Activated T-cell treated with anti-CD3 and anti-CD28 coated beads, Interleukin-2, amount 50 U/mL, for 4 hours (primary cell): ENCODE measurements around the gene AQP11. TPM values are rescaled to one million over a fixed set of nuclear protein-coding genes. Genes with fewer than 3 reads are reported as not detected.
A peak's percentile ranks its signal among the peaks of the same experiment; 100 is the strongest.
"Not testable (repeated sequence)": the region's sequence is repeated elsewhere in the genome, so short reads cannot be mapped to it uniquely, and the experiment has no call there.

Experiments used
- ATAC-seq, 2 donors: fragments of 200-7000 bp; cut with Tn5 transposase; one replicate each; pipeline ENCODE4 v1.10.0; 2021
- DNase-seq: peaks from one replicate; pipeline ENCODE4 v3.0.0-alpha.2; 2020
- H3K27me3 Mint-ChIP-seq: one replicate; pipeline ENCODE4 v1.8.0; 2021; ENCODE audit warnings: low read depth, mixed read lengths
- H3K36me3 Mint-ChIP-seq: one replicate; pipeline ENCODE4 v1.8.0; 2022; ENCODE audit warnings: mixed read lengths; ENCODE audit not compliant: insufficient read depth
- H3K4me1 Mint-ChIP-seq: one replicate; pipeline ENCODE4 v1.8.0; 2021; ENCODE audit warnings: low read depth, mixed read lengths
- H3K4me3 Mint-ChIP-seq: one replicate; pipeline ENCODE4 v1.8.0; 2021; ENCODE audit warnings: mild to moderate bottlenecking, moderate library complexity, mixed read lengths
- H3K9me3 Mint-ChIP-seq: one replicate; pipeline ENCODE4 v1.8.0; 2021; ENCODE audit warnings: mixed read lengths
- total RNA-seq, 3 donors: library from RNA; stranded (reverse); gene quantifications; one replicate each; pipeline ENCODE4 v1.2.1, GENCODE V29; 2021

AQP11 gene
- total RNA-seq, 3 donors from 2014 or later: 0.22 to 0.33 (median 0.26) TPM

DNA sequence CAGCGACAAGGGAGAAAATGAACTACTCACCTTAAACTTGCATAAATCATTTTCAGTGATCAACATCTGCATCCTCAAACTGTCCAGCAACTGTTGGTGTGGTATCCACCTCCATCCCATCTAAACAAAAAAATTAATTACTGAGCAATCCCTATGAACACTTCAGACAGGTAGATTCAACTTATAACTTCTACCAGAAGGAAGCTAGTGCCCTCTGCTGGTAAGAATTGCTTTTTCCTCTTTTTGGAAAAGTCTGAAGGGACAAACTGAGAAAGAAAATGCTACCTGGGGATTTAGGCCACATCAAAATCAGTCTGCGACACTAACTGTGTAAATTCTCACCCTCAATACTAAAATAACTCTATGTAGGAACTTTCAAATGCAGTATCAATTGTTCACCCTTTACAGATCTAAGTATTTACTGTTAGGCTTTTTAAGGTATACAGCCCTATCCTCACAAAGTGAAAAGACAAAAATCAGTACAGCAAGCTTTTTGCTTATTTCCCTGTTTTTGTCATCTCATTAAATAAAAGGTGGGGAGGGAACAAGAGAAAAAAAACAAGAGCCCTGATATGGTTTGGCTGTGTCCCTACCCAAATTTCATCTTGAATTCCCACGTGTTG, 29.9 kb downstream of the AQP11 start:
- Mint-ChIP-seq H3K4me1 (no peaks in the 10 kb centered on the region), H3K27me3 (no peaks in the 10 kb centered on the region), H3K4me3 (no peak overlapping the region), H3K9me3 (no peaks in the 10 kb centered on the region), H3K36me3 (peaks cover 55% of the 10 kb centered on the region)
- DNase-seq (no peak), ATAC-seq (peak in 1 of 2 donors; percentile 40)

DNA sequence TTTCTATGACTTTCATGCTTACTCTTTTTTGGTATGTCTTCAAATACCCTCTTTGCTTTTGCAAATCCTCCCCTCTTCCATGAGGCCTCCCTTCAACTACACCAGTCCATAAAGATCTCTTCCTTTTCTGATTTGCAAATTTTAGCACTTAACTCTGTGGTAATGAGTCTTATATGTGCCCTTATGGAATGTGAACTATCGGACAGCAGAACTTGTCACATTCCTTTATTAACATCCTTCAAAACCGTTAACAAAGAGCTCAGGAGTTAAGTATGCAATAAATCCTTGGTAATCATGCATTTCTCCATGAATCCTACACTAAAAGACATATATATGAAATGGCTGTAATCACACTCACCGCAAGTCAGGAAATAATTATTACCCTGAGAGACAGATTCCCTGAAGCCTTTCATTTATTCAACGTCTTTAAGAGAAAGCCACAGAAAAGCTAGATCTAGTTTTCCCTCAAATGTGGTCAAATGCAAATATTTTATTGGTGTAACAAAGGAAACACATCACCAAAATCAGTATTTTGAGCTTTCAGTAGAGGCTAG, 40.5 kb downstream of the AQP11 start:
- no peak for ATAC-seq
- H3K36me3 Mint-ChIP-seq: peaks cover 13% of the 10 kb centered on the region
- H3K4me3 Mint-ChIP-seq: no peak overlapping the region
- peaks cover 34% of the 10 kb centered on the region for H3K4me1 Mint-ChIP-seq
- H3K9me3 Mint-ChIP-seq: no peaks in the 10 kb centered on the region
- H3K27me3 Mint-ChIP-seq: no peaks in the 10 kb centered on the region
- DNase-seq: no peak

DNA sequence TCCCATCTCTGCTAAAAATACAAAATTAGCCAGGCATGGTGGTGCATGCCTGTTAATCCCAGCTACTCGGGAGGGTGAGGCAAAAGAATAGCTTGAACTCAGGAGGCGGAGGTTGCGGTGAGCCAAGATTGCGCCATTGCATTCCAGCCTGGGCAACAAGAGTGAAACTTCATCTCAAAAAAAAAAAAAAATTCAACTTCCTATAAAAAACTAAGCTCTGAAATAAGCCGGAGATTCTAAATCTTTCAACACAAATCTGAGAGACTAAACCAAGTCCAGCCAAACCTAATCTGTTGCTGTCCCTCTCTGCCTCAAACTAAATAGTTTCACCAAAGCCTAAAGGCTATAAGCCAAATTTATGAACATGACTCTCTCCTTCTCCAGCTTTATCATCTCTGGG, 44.2 kb downstream of the AQP11 start:
- not testable (repeated sequence) for DNase-seq, H3K4me3 Mint-ChIP-seq, H3K27me3 Mint-ChIP-seq, ATAC-seq, H3K9me3 Mint-ChIP-seq
- Mint-ChIP-seq H3K4me1 (peaks cover 55% of the 10 kb centered on the region), H3K36me3 (peaks cover 21% of the 10 kb centered on the region)

DNA sequence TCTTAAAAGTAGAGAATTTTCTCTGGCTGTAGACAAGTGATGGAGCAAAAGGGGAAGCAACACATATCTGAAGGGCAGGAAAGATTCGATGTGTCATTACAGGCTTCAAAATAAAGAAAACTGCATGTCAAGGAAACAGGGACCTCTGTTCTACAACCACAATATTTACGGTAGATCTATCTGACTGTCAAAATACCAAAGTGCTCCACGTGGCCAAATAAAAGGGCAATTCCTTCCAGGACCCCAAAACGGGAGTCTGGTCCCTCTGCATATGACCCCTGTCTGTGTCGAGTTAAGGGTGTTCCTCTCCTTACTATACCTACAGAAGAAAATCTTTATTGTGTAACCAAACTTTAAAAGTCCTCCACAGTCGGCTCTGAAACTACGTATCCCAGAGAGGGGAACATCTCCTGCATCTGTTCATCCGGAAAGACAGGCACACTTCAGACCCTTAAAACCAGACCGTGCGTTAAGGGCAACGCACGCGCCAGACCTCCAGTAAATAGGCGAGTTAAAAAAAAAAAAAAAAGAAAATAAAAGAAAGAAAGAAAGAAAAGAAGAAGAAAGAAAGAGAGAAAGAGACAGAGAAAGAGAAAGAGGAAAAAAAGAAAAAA, 47.1 kb downstream of the AQP11 start:
- peaks cover 43% of the 10 kb centered on the region for H3K4me1 Mint-ChIP-seq
- peaks cover 16% of the 10 kb centered on the region for H3K36me3 Mint-ChIP-seq
- no peak for DNase-seq
- no peak for ATAC-seq
- peak overlapping the region; percentile 95 for H3K4me3 Mint-ChIP-seq
- H3K9me3 Mint-ChIP-seq: peaks cover 3% of the 10 kb centered on the region
- H3K27me3 Mint-ChIP-seq: no peaks in the 10 kb centered on the region

DNA sequence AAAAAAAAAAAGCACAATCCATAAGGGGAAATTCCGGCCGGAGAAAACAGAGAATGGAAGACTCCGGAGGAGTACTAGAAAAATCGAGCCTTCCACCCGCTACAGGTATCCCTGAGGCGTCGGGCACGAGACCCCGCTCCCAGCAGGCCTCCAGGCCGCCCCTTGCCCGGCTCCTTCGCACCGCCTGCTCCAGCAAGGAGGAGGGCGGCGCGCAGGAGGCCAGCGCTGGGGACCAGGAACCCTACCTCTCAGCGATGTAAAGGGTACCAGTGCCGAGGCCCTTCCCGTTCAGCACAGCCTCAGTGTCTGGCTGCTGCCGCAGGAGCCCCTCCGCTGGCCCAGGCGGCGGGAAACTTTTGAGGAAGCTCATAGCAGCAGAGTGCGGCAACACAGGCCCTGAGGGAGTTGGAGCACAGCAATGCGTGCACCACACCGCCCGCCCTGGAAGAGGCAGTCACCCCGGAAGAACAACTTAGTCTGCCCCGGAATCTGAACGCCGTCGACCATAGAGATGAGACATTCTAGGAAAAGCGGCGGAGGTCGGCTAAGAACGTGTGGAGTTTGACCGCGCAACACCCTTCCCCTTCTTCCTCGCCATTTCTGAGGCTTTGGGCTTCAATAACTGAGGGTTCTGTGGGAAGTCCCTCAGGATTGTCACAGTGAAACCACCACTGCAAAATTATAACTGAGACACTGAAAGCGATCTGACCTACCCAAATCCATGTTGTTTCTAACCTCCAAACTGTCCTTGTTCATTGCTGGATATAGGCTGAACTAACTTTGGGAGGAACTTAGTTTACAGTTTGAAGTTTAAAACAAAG, 47.8 kb downstream of the AQP11 start, which contains the start of gene CLNS1A:
TSS of gene CLNS1A (minus strand) at position 450 of the 821 bp plus-strand sequence. CDS start at position 370, 80 bp downstream.
- Mint-ChIP-seq H3K4me1 (peaks cover 38% of the 10 kb centered on the region), H3K27me3 (no peaks in the 10 kb centered on the region), H3K4me3 (peak within 1 kb of the TSS; percentile 95), H3K36me3 (peaks cover 12% of the 10 kb centered on the region), H3K9me3 (peaks cover 3% of the 10 kb centered on the region)
- peak; percentile 70 for DNase-seq
- peak; percentile 98 to 99 for ATAC-seq

DNA sequence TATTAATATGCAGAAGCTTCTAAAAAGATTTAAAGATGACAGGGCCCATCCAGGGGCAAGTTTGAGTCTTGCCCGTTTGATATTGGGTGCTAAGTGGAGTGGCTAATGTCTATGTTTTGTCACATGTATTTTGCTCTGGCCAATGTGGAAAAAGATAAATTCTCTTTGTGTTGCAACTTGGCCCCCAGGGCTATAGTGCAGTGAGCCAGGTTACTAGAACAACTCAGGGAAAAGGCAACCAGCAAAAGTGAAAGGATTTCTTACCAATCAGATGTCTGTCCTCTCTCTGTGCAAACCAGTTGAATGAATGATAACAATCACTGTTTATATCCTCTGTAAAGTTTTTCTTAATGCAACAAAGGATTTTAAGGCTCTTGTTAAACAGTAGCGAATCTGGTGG, 52.5 kb downstream of the AQP11 start:
- Mint-ChIP-seq H3K9me3 (peaks cover 3% of the 10 kb centered on the region), H3K4me3 (no peak overlapping the region), H3K36me3 (no peaks in the 10 kb centered on the region), H3K27me3 (peaks cover 10% of the 10 kb centered on the region), H3K4me1 (peaks cover 7% of the 10 kb centered on the region)
- DNase-seq (no peak), ATAC-seq (no peak)

DNA sequence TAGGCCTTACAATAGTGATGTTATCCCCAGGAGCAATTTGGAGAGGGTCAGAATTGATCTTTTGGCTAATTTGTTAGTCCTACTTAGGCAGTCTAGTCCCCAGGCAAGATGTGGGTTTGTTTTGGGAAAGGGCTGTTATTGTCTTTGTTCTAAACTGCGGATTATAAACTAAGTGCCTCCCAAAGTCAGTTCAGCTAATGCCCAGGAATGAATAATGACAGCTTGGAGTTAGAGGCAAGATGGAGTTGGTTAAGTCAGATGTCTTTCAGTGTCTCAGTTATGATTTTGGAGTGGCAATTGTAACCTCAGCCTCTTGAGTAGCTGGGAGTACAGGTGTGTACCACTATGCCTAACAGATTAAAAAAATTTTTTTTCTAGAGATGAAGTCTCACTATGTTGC, 55.1 kb downstream of the AQP11 start:
- DNase-seq: no peak

DNA sequence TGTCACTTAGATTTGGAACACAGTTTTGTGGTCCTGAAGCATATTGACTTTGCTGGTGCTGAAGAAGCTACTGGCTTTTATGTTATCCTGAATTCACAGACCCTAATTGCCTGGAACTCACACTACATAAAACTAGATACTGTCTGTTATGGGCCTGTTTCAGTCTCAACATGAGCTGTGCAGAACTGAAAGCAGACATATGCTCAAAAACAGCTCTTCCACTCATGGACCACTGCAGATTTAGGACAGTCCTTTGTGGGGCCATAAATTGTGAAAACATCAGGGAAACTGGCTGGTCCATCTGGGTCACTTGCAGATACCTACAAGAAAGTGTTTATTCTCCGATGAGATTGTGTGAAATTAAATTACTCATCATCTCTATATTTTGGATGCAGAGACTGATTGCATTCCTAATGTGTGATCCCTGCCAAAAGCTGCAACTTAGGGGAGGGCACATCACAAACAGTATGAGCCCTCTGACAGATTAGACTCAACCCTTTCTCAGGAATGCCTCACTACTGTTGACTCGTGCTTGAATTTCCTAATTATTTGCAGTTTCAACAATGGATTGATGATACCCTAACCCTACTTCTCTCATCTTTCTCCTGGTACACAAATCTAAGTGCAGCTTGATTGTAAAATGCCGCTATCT, 58.0 kb downstream of the AQP11 start:
- Mint-ChIP-seq H3K9me3 (no peaks in the 10 kb centered on the region), H3K27me3 (peaks cover 20% of the 10 kb centered on the region), H3K4me3 (no peak overlapping the region), H3K4me1 (no peaks in the 10 kb centered on the region), H3K36me3 (no peaks in the 10 kb centered on the region)
- DNase-seq (no peak), ATAC-seq (no peak)

More for the DNA sequence above, 55.1 kb downstream of the AQP11 start:
- ATAC-seq: no peak
- Mint-ChIP-seq H3K36me3 (no peaks in the 10 kb centered on the region), H3K4me3 (no peak overlapping the region), H3K27me3 (peaks cover 16% of the 10 kb centered on the region), H3K4me1 (no peaks in the 10 kb centered on the region), H3K9me3 (peaks cover 3% of the 10 kb centered on the region)

DNA sequence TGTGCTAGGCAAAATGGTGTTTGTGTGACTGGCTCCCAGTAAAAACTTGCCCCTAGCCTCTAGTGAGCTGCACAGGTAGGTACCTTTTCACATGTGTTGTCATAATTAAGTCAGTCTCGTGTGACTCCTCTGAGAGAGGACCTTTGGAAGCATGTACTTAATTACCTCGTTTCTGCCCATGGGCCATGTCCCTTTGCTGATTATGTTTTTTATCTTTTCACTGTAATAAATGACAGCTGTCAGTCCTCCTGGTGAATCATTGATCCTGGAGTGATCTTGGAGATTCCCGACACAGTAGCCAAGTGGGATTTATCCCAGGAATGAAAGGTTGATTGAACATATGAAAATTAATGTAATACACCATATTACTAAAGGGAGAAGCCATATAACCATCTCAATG, 60.4 kb downstream of the AQP11 start:
- ATAC-seq: no peak
- no peaks in the 10 kb centered on the region for H3K9me3 Mint-ChIP-seq
- peaks cover 14% of the 10 kb centered on the region for H3K27me3 Mint-ChIP-seq
- no peaks in the 10 kb centered on the region for H3K36me3 Mint-ChIP-seq
- DNase-seq: no peak
- no peak overlapping the region for H3K4me3 Mint-ChIP-seq
- no peaks in the 10 kb centered on the region for H3K4me1 Mint-ChIP-seq

DNA sequence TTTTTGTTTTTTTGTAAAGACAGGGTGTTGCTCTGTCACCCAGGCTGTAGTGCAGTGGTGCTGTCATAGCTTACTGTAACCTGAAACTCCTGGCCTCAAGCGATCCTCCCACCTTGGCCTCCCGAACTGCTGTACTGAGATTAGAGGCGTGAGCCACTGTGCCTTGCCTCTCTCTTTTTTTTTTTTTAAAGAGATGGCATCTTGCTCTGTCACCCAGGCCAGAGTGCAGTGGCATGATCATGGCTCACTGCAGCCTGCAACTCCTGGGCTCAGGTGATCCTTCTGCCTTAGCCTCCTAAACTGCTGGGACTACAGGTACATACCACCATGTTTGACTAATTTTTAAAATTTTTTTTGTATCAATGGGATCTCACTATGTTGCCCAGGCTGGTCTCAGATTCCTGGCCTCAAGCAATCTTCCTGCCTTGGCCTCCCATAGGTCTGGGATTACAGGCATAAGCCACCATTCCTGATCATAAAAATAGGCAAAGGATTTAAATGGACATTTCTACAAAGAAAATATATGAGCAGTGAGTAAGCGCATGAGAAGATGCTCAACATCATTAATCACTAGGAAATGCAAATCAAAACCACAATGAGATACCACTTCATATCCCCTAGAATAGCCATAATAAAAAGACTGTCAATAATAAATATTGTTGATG, 65.1 kb downstream of the AQP11 start:
- H3K4me1 Mint-ChIP-seq: no peaks in the 10 kb centered on the region
- DNase-seq (no peak), ATAC-seq (no peak)
- no peaks in the 10 kb centered on the region for H3K36me3 Mint-ChIP-seq
- no peaks in the 10 kb centered on the region for H3K9me3 Mint-ChIP-seq
- H3K27me3 Mint-ChIP-seq: peaks cover 4% of the 10 kb centered on the region
- no peak overlapping the region for H3K4me3 Mint-ChIP-seq

DNA sequence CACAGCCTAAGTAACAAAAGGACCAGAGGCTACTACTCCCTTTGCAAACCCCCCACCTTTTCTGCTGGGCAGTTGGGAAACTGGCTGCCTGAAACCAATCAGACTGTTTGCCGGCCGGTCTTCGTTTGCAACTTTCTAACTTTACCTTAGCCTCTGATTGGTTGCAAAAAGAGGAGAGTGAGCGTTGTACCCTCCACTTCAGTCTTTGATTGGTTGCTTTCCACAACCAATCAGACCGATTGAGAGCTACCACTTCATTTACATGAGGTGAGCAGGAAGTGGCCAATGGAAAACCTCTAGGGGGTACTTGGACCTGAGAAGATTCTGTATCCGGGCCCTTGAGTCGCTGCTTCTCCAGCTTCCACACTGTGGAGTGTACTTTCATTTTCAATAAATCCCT, 66.6 kb downstream of the AQP11 start:
- H3K27me3 Mint-ChIP-seq: no peaks in the 10 kb centered on the region
- DNase-seq (no peak), ATAC-seq (no peak)
- no peaks in the 10 kb centered on the region for H3K36me3 Mint-ChIP-seq
- H3K9me3 Mint-ChIP-seq: no peaks in the 10 kb centered on the region
- H3K4me1 Mint-ChIP-seq: no peaks in the 10 kb centered on the region
- H3K4me3 Mint-ChIP-seq: no peak overlapping the region

DNA sequence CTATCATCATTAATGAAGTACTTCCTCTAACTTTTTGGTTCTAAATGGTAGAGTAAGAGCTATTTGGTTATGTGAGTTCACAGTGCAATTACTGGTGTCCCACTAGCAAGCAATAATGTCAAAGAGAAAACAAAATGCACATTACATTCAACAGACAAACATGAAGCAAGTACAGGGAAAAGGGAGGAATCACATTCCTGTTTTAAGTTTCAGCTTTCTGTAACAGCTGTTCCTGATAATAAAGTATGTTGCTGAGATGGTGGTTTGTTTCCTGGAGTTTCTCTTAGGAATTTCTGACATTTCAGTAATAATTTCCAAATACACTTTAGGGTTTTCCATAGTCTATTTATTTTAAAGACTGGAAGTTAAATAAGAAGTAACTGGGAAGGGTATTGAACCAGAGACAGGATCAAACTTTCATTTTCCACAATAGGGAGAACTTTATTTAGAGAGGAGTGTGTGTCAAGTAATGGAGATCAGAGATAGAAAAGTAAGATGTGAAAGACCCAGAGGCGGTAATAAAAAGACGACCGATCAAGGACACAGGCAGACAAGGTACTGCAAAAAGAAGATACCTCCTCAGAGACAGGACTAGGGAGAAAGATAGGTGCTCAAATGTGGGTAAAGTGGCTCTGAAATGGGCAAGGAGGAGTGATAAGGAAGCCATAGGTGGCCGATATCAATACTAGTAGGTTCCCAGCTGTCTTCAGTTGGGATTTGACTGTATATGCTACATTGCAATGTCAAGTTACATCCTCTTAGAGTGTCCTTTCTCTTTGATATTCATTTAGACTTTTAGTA, 68.7 kb downstream of the AQP11 start:
- DNase-seq: no peak
- H3K36me3 Mint-ChIP-seq: no peaks in the 10 kb centered on the region
- H3K4me3 Mint-ChIP-seq: no peak overlapping the region
- H3K4me1 Mint-ChIP-seq: no peaks in the 10 kb centered on the region
- H3K27me3 Mint-ChIP-seq: no peaks in the 10 kb centered on the region
- H3K9me3 Mint-ChIP-seq: no peaks in the 10 kb centered on the region
- ATAC-seq: no peak
